PC-3 (cell line): ENCODE data around the gene IL20RA.

ENCODE experiments used
- EZH2 ChIP-seq: fragments of 300-600 bp; sonication (generic); IDR thresholded peaks from one replicate; pipeline ENCODE4 v1.6.1; 2017; ENCODE audit warnings: antibody characterized with exemption, mild to moderate bottlenecking, low read length; ENCODE audit not compliant: unreplicated experiment
- TF ChIP-seq, protein P1 (sequence below): fragments of 300-600 bp; sonication (generic); conservative IDR thresholded peaks from 2 replicates; pipeline ENCODE4 v1.5.1; 2017; ENCODE audit warnings: antibody characterized with exemption, low read depth, mild to moderate bottlenecking, low read length

DNA sequence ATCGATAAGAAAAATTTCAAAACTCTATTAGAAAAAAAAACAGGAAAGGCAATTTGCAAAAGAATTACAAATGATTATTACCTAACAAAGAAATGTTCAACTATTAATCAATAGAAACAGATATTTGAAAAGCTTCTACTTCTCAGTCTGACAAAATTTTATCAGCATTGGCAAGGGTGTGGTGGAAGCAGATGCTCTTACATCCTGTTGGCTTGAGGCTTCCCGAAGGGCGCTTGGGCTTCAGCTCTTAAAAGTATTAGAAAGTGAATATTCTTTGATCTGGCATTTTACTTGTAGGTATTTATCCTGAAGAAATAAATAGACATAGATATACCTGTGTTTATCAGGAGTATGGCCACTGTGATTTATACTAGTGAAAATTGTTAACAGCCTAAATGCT lies 84.0 kb downstream of the IL20RA start:
- TF ChIP-seq, protein P1, sequence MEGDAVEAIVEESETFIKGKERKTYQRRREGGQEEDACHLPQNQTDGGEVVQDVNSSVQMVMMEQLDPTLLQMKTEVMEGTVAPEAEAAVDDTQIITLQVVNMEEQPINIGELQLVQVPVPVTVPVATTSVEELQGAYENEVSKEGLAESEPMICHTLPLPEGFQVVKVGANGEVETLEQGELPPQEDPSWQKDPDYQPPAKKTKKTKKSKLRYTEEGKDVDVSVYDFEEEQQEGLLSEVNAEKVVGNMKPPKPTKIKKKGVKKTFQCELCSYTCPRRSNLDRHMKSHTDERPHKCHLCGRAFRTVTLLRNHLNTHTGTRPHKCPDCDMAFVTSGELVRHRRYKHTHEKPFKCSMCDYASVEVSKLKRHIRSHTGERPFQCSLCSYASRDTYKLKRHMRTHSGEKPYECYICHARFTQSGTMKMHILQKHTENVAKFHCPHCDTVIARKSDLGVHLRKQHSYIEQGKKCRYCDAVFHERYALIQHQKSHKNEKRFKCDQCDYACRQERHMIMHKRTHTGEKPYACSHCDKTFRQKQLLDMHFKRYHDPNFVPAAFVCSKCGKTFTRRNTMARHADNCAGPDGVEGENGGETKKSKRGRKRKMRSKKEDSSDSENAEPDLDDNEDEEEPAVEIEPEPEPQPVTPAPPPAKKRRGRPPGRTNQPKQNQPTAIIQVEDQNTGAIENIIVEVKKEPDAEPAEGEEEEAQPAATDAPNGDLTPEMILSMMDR, result no peak
- no peak for TF ChIP-seq EZH2
